ENCODE measurements around the gene OSM.

- TF ChIP-seq CTCF (IDR thresholded peaks at IDR 0.05) (no peak), POLR2A (IDR thresholded peaks at IDR 0.05) (no peak)
These were observed 47.5 kb downstream of the OSM start for GRCh38 chr22:30219049-30219654.

All from thyroid gland (tissue), 4 donors.